Activated naive CD4-positive, alpha-beta T cell treated with anti-CD3 and anti-CD28 coated beads, Interleukin-2, amount 50 U/mL, for 72 hours (primary cell): Measurements from ENCODE around the gene SLC12A7. TPM values are rescaled to one million over a fixed set of nuclear protein-coding genes. Genes with fewer than 3 reads are reported as not detected.
A peak's percentile ranks its signal among the peaks of the same experiment; 100 is the strongest.

Source experiments
- ATAC-seq, 2 donors: fragments of 150-1000 bp; cut with Tn5 transposase; 2 replicates each; pipeline ENCODE4 v1.10.0; 2021; ENCODE audit warnings: mild to moderate bottlenecking in 2 of 2, moderate library complexity in 2 of 2
- DNase-seq, 2 donors: peaks; one replicate each; pipeline ENCODE4 v3.0.0; 2021 to 2022; ENCODE audit warnings: low spot score in 2 of 2
- H3K27ac Mint-ChIP-seq, 2 donors: one replicate each; pipeline ENCODE4 v1.8.0; 2022; ENCODE audit warnings: mild to moderate bottlenecking in 2 of 2, mixed read lengths in 2 of 2
- H3K36me3 Mint-ChIP-seq, 2 donors: one replicate each; pipeline ENCODE4 v1.8.0; 2022; ENCODE audit warnings: mixed read lengths in 2 of 2
- H3K9me3 Mint-ChIP-seq, 2 donors: one replicate each; pipeline ENCODE4 v1.8.0; 2022; ENCODE audit warnings: mixed read lengths in 2 of 2
- total RNA-seq, 2 donors: library from RNA; stranded (reverse); gene quantifications; one replicate each; pipeline ENCODE4 v1.2.3, GENCODE V29; 2022

SLC12A7 gene
- total RNA-seq, 2 donors from 2014 or later: 19.5 to 74.7 TPM

DNA sequence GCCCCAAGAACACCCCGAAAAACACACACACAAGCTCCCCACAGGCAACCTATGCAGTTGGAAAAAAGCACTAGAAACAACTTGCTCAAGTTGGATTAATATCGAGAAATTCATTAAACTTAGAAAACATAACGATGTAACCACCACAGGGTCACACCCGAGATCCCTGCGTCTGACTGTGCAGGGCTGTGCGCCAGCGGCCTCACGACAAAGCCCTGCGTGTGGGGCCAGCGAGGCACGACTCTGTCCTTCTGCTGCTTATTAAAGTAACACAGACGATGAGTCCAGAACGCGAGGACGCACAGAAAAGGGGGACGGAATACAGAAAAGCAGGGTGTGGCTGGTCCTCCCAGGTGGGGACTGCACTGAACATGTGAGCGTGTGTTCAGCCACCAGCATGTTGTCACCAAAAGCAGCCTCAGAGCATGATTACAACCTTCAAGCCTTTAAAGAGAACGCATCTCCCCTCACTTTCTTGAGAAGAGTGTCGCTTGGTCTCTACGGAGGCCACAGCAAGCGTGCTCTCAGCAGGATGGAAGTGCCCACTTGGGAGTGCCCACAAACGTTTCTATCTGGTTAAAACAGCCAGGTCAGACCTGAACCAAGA, 14.4 kb downstream of the SLC12A7 start:
- Mint-ChIP-seq H3K36me3 (no peaks in the 10 kb centered on the region), H3K27ac (no peak overlapping the region), H3K9me3 (no peaks in the 10 kb centered on the region)
- no peak for ATAC-seq
- no peak for DNase-seq

DNA sequence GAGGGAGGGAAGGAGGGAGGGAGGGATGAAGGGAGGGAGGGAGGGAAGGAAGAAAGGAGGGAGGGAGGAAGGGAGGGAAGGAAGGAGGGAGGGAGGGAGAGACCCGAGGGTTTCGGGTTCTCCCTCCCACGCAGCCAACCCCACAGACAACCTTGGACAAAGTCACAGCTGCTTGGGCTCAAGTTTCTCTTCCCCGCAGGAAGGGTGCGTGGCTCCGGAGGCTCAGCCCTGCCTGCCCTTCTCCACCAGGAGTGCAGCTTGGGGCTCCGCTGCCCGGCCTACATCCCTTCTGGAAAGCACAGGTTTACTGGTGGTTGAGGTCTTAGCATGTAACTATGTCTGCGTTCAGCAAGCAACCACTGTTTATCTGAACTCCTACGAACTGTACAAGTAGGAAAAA, 15.0 kb downstream of the SLC12A7 start:
- DNase-seq: no peak
- H3K27ac Mint-ChIP-seq: no peak overlapping the region
- H3K36me3 Mint-ChIP-seq: no peaks in the 10 kb centered on the region
- H3K9me3 Mint-ChIP-seq: no peaks in the 10 kb centered on the region
- no peak for ATAC-seq

DNA sequence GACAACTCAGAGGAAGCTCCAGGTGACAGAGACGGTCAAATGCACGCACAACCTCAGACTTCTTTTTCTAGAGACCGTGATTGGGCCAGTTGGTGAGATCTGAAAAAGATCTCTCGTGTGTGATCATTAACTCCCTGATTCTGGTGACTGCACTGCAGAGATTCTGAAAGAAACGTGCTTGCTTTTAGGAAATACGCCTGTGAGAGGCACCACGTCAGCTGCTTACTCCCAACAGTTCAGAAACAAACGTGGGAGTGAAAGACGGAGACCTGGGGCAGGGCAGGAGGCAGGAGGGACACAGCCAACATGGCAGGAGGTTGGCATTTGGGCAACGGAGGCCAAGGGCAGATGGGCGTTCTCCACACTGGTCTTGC, 15.9 kb downstream of the SLC12A7 start:
- H3K27ac Mint-ChIP-seq: no peak overlapping the region
- DNase-seq (no peak), ATAC-seq (no peak)

DNA sequence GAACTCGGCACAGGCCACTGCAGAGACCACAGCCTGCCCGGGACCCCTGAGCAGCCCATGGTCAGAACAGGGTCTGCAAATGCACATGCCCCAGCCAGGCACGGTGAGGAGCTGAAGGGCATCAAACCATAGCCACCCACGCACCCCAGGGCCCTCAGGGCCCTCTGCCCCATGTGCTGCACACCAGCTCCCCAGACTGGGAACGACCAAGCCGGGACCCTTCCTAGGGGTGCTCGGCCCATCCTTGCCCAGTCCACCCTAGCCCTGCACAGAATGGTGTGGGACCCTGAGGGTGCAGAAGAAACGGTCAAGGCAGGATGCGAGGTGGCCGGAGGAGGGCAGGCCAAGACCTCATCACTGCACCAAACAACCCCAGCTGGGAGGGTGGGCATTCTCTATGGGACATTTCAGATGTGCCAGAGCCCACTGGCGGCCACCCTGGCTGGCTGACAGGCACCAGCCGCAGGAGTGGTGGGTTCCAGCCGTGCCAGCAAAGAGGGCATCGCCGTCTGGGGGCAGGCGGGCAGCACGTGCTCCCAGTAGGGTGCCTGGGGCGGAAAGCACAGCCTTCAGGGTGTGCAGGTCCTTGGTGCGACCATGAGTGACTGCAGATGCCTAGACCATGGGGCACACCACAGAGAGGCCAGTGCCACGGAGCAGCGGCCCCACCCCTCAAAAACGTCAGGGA, 16.4 kb downstream of the SLC12A7 start:
- no peak overlapping the region for H3K27ac Mint-ChIP-seq
- no peak for DNase-seq

More for the DNA sequence above, 15.9 kb downstream of the SLC12A7 start:
- H3K36me3 Mint-ChIP-seq: no peaks in the 10 kb centered on the region
- no peaks in the 10 kb centered on the region for H3K9me3 Mint-ChIP-seq

DNA sequence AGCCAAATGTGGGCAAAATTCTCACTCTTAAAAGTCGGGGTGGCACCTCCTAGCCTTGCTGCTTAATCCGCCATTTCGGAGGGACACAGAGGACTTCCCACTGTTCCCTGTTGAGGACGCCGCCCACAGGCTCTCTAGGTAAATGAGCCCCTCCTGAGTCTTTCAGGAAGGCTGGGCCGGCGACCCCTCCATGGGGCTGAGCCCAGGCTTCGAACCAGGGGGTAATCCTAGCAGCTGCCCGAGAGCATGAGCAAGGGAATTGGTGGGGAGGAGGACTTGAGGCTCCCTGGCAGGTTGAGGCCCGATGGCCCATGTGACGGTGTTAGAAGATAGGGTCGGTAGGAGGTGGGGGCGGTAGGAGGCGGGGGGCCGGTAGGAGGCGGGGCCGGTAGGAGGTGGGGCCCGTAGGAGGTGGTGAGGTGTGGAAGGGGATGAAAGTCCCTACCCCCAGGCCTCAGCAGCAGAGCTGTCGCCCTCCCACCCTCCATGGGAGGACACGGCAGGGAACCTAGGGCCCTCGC, 17.1 kb downstream of the SLC12A7 start:
- H3K36me3 Mint-ChIP-seq: no peaks in the 10 kb centered on the region
- no peak for DNase-seq

More for the DNA sequence above, 16.4 kb downstream of the SLC12A7 start:
- no peaks in the 10 kb centered on the region for H3K36me3 Mint-ChIP-seq
- no peak for ATAC-seq
- H3K9me3 Mint-ChIP-seq: no peaks in the 10 kb centered on the region

DNA sequence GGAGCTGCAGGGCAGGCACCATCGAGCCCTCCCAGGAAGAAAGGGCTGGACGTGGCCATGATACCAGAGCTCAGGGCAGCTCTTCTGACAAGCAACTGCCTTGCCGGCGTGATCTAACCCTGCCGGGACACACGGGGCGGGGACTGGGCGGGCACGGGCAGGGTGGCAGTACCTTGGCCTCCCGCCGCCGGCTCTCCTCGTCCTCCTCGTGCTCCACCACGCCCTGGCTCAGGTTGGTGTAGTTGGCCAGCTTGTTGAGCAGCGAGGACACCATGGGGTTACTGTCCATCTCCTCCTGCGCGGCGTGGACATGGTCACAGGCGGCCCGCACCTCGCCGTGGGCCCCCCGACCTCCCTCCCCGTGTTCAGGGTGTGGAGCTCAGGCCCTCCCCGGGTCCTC, 18.5 kb downstream of the SLC12A7 start:
- Mint-ChIP-seq H3K27ac (no peak overlapping the region), H3K36me3 (no peaks in the 10 kb centered on the region), H3K9me3 (no peaks in the 10 kb centered on the region)
- DNase-seq (no peak), ATAC-seq (no peak)

More for the DNA sequence above, 17.1 kb downstream of the SLC12A7 start:
- no peaks in the 10 kb centered on the region for H3K9me3 Mint-ChIP-seq
- no peak for ATAC-seq
- H3K27ac Mint-ChIP-seq: no peak overlapping the region

DNA sequence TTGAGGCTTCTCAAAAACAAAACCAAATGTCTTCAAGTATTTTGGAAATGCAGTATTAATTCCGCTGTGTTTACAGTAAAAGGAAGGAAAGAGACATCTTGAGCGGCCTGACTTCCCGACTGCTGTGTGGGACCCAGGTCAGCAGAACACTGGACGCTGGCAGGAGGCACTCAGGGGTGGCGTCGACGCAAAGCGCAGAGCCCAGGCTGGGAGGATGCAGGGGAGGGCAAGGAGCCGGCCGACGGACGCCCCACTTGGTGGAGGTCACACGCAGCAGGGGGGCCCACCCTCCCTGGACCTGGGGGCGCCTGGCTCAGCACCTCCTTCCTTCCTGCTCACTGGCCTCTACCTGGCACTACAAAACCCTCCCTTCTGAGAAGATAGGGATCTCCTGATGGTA, 19.7 kb downstream of the SLC12A7 start:
- Mint-ChIP-seq H3K27ac (no peak overlapping the region), H3K9me3 (no peaks in the 10 kb centered on the region), H3K36me3 (no peaks in the 10 kb centered on the region)
- ATAC-seq (no peak), DNase-seq (no peak)

DNA sequence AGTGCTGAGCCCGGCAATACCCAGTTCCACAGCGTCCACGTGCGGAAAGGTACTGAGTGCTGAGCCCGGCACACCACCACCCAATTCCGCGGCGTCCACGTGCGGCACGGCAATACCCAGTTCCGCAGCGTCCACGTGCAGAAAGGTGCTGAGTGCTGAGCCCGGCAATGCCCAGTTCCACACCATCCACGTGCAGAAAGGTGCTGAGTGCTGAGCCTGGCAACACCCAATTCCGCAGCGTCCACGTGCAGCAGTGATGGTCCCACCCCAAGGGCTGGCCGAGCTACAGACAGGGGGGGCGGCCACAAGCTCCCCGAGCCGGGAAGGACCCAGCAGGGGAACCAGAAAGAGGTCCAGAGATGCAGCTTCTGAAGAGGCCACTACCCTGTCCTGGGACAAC, 20.2 kb downstream of the SLC12A7 start:
- H3K27ac Mint-ChIP-seq: no peak overlapping the region
- DNase-seq: no peak
- ATAC-seq: no peak
- H3K9me3 Mint-ChIP-seq: no peaks in the 10 kb centered on the region
- H3K36me3 Mint-ChIP-seq: no peaks in the 10 kb centered on the region

DNA sequence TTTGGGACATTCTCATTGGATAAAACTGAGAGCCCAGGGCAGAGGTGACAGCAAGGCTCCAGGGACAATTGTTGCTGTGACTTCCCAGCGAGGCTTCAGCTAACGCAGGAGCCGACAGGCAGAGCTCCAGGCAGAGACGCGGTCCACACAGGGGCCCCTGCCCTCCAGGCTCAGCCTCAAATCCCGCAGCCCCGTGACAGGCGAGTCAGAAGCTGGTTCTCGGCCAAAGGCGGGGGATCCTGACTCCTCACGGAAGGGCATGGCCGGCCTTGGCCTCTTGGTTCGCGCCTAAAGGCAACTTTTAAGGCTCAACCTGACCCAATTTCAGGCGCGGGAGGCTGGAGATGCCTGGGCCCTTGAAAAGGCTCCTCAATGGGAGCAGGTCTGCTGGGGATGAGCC, 21.3 kb downstream of the SLC12A7 start:
- Mint-ChIP-seq H3K36me3 (no peaks in the 10 kb centered on the region), H3K27ac (peak overlapping the region in 1 of 2 donors; percentile 20), H3K9me3 (no peaks in the 10 kb centered on the region)
- DNase-seq (no peak), ATAC-seq (no peak)

DNA sequence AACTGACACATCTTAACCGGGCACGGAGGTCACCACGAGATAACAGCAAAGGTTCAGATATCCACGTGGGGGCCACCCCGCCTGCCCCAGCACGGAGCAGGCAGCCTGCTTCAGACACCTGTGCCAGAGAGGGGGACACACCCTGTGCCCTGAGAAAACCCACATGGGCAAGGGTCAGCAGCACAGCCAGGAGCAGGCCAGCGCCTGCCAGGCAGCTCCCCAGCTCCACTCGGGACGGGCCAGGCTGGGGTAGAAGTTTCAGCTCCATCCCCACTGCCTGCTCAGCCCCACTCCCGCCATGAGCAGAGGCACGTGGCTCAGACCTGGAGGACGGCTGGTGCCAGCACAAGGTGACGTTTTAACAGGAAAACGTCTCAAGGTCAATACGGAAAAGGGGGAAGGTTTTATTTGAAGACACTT, 22.2 kb downstream of the SLC12A7 start:
- ATAC-seq: no peak
- Mint-ChIP-seq H3K9me3 (no peaks in the 10 kb centered on the region), H3K36me3 (no peaks in the 10 kb centered on the region), H3K27ac (no peak overlapping the region)
- DNase-seq: no peak

DNA sequence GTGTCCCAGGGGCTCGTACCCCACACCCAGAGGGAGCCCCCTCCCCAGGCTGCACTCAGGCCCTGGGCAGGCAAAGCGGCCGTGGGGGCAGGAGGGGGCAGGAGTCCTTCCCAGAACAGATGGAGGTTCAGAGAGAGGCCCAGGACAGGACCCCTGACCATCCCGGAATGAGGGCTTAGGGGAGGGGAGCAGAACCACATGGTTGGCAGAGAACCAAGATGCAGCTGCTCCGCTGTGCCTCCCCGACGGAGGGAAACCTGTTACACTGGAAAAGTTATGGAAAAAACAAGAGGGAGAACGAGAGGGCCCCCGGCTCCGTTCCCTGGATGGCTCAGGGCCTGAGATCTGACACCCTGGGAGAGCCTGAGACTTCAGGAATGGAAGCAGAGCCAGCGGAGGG, 22.7 kb downstream of the SLC12A7 start:
- ATAC-seq (no peak), DNase-seq (no peak)
- no peaks in the 10 kb centered on the region for H3K9me3 Mint-ChIP-seq
- no peak overlapping the region for H3K27ac Mint-ChIP-seq
- no peaks in the 10 kb centered on the region for H3K36me3 Mint-ChIP-seq

DNA sequence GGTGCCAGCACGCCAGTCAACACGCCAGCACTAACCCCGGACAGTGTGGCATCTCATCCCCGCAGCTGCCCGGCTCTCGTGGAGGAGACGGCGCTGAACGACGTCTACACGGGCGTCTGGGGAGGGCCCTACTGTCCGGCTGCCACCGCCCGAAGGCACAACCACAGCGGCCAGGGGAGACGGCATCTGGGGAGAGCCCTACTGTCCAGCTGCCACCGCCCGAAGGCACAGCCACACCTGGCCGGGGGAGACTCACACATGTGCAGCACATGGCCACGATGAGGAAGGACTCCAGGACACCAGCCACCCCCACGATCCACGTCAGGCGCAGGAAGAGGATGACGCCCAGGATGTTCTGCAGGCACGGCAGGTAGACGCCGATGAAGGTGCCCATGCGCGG, 23.1 kb downstream of the SLC12A7 start:
- ATAC-seq (no peak), DNase-seq (no peak)
- no peaks in the 10 kb centered on the region for H3K9me3 Mint-ChIP-seq
- H3K36me3 Mint-ChIP-seq: no peaks in the 10 kb centered on the region
- no peak overlapping the region for H3K27ac Mint-ChIP-seq

DNA sequence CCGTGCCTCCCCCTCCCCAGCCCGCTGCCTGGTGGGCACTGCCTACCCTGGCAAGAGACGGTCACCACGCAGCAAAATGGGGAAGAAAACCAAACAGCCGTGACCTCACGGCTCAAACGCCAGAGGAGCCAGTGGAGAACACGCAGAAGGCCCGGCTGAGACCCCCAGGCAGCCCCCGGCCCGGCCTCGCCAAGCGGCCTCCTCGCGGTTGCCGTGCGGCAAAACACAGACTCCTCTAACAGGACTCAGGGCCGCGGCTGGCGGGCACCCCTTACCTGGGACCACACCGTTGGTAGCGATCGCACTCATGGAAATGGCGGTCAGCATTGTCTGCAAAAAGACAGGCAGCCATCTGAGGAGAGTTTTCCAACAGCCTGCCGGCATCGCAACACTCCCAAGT, 23.8 kb downstream of the SLC12A7 start:
- Mint-ChIP-seq H3K9me3 (no peaks in the 10 kb centered on the region), H3K27ac (no peak overlapping the region), H3K36me3 (no peaks in the 10 kb centered on the region)
- ATAC-seq: no peak
- DNase-seq: no peak

DNA sequence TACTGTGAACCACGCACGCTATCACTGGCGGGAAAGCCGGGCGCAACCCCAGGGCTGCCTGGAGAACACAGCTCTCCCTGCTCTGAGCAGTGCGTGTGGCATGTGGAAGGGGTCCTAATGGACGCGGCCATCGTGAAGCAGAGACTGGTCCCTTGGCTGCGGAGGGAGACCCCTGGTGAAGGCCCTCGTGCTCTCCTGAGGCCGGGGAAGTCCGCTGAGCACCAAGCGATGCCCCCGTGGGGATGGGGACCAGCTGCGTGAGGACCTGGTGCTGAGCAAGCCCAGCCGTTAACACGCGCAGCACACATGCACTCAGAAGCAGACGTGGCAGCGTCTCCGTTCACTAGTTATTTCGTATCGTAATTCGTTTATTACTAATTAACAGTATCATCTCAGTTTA, 24.4 kb downstream of the SLC12A7 start:
- no peaks in the 10 kb centered on the region for H3K36me3 Mint-ChIP-seq
- no peaks in the 10 kb centered on the region for H3K9me3 Mint-ChIP-seq
- no peak overlapping the region for H3K27ac Mint-ChIP-seq
- DNase-seq: no peak
- ATAC-seq: no peak

DNA sequence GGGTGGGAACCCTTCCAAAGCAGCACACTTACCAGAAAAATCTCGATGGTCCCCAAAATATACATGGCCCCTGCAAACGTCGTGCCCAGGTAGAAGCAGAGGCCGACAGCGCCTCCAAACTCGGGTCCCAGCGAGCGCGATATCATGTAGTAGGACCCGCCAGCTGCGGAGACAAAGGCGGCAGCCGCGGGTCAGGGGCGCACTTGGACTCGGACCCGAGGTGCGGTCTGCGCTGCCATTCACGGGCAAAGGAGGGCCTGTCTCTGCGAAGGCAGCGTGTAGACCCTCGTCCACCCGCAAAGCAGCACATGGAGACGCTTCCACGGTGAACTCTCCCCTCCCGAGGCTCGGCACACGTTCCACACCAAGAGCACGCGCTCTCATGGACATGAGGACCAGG, 25.0 kb downstream of the SLC12A7 start:
- Mint-ChIP-seq H3K27ac (no peak overlapping the region), H3K9me3 (no peaks in the 10 kb centered on the region), H3K36me3 (no peaks in the 10 kb centered on the region)
- DNase-seq (no peak), ATAC-seq (no peak)

DNA sequence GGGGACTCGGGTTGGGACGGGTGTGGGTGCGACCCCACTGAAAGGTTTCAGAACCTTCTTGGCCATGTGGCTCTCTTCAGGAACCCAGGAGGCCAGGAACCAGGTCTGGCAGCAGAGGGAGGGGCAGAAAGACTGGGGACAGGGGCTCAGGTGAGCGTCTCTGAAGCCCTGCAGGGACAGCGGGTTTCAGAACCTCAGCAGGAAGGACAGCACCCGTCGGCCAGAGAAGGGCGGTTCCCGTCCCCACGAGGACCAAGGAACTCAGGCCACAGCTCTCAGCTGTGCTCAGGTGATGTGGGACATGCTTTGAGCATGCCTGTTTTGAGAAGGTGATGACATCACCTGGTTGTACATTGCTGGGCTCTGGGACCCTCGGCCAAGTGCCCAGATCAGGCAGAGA, 25.7 kb downstream of the SLC12A7 start:
- ATAC-seq: no peak
- H3K27ac Mint-ChIP-seq: peak overlapping the region; percentile 68 to 72
- no peaks in the 10 kb centered on the region for H3K36me3 Mint-ChIP-seq
- H3K9me3 Mint-ChIP-seq: no peaks in the 10 kb centered on the region
- DNase-seq: no peak

DNA sequence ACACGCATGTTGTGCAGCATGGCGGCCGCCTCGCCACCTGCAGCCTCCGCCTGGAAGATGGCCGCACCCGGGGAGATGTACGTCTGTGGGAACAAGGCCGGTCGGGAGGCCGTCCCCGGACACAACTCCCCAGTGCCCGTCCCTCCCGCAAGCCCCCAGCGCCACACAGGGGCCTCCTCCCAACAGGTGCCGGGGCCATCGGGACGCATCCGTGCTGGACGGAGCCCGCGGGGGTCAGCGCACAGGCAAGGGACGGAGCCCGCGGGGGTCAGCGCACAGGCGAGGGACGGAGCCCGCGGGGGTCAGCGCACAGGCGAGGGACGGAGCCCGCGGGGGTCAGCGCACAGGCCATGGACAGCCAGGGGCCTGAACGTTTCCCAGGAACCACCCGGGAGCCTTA, 26.5 kb downstream of the SLC12A7 start:
- Mint-ChIP-seq H3K9me3 (no peaks in the 10 kb centered on the region), H3K36me3 (no peaks in the 10 kb centered on the region), H3K27ac (peak overlapping the region in 1 of 2 donors; percentile 72)
- DNase-seq: no peak
- no peak for ATAC-seq
